Hepatocyte (in vitro differentiated cells): Measurements from ENCODE around the gene PRRX1.

ENCODE experiments used
- EZH2 ChIP-seq: fragments of 200-600 bp; sonication (generic); IDR thresholded peaks from 2 replicates; pipeline ENCODE4 v1.6.1; 2016; ENCODE audit warnings: antibody characterized with exemption, mild to moderate bottlenecking, borderline replicate concordance
- EZH2phosphoT487 ChIP-seq: fragments of 200-600 bp; sonication (generic); IDR thresholded peaks from one replicate; pipeline ENCODE4 v1.6.1; 2018; ENCODE audit warnings: antibody characterized with exemption, mild to moderate bottlenecking, low read depth, moderate library complexity; ENCODE audit not compliant: unreplicated experiment, severe bottlenecking

DNA sequence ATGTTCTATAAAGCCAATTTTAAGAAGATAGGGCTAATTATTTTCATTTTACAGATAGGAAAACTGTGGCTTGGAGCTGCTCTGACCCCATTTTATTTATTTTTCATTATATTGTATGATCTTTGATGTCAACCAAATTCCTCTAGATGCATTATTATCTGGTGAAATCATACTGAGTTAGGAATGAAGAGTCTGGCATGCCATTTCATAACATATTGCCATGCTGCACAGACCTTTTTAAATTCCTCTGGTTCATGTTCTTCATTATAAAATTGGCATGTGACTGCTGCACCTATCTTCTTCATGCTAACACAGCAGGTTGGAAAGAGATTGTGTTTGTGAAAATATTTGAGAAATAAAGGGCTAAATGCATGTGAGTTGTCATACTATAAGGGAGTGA lies 12.7 kb downstream of the PRRX1 start:
- TF ChIP-seq EZH2phosphoT487 (no peak), EZH2 (no peak)
